Lower leg skin (tissue), 4 donors: ENCODE data around the gene PGR. TPM values are rescaled to one million over a fixed set of nuclear protein-coding genes. Genes with fewer than 3 reads are reported as not detected.
A peak's percentile ranks its signal among the peaks of the same experiment; 100 is the strongest.

Experiments
- DNase-seq, 2 donors: peaks; one replicate each; pipeline ENCODE4 v3.0.0-alpha.2; 2019; ENCODE audit warnings: low spot score in 2 of 2
- H3K4me3 ChIP-seq: fragments of 200-600 bp; sonication (generic); 2 replicates; pipeline ENCODE4 v1.5.1; 2017; ENCODE audit warnings: mild to moderate bottlenecking, low read depth; ENCODE audit not compliant: poor library complexity, severe bottlenecking
- POLR2A ChIP-seq, 2 donors: fragments of 450-650 bp; IDR thresholded peaks; one replicate each; pipeline ENCODE4 v1.6.1; 2016 to 2017; ENCODE audit warnings: antibody characterized with exemption in 2 of 2, mild to moderate bottlenecking in 1 of 2, moderate library complexity in 1 of 2
- WGBS, 2 donors: methylation state at CpG; one replicate each; pipeline ENCODE4 v1.1.5; 2018; 5-methylcytosine and 5-hydroxymethylcytosine counted together
- intact Hi-C: fragments of 100-400 bp; cut with DNase I; formaldehyde crosslinking; loops from one replicate; pipeline ENCODE4 v1.15.0; 2023; ENCODE audit warnings: low total_unique reads
- total RNA-seq, 4 donors: library from RNA; depleted of rRNA; stranded (reverse); fragments of >200 nt; gene quantifications; one replicate each; pipeline ENCODE4 v1.1.0, GENCODE V29; 2016
- TF ChIP-seq, protein P1 (sequence below), 3 donors: fragments of 450-650 bp; IDR thresholded peaks; one replicate each; pipeline ENCODE4 v1.5.1; 2016; ENCODE audit warnings: antibody characterized with exemption in 3 of 3, mild to moderate bottlenecking in 3 of 3, moderate library complexity in 2 of 3

The PGR gene
- under 1 TPM; 0.49 to 0.97 (median 0.64) TPM for total RNA-seq

GRCh38 chr11:101129203-101129943 is at the start of gene PGR:
TSS of gene PGR (minus strand) at chr11:101129813. CDS start at chr11:101129070, 743 bp downstream.
- peak; percentile 23 to 85 for DNase-seq
- intact Hi-C loops = no loop called here
- peak within 1 kb of the TSS; percentile 34 for H3K4me3 ChIP-seq
- WGBS, 2 donors = 1 to 3% methylated on average over 37 to 38 of the region's 38 CpGs
- TF ChIP-seq, protein P1, sequence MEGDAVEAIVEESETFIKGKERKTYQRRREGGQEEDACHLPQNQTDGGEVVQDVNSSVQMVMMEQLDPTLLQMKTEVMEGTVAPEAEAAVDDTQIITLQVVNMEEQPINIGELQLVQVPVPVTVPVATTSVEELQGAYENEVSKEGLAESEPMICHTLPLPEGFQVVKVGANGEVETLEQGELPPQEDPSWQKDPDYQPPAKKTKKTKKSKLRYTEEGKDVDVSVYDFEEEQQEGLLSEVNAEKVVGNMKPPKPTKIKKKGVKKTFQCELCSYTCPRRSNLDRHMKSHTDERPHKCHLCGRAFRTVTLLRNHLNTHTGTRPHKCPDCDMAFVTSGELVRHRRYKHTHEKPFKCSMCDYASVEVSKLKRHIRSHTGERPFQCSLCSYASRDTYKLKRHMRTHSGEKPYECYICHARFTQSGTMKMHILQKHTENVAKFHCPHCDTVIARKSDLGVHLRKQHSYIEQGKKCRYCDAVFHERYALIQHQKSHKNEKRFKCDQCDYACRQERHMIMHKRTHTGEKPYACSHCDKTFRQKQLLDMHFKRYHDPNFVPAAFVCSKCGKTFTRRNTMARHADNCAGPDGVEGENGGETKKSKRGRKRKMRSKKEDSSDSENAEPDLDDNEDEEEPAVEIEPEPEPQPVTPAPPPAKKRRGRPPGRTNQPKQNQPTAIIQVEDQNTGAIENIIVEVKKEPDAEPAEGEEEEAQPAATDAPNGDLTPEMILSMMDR (IDR thresholded peaks at IDR 0.05) = no peak
- no peak for TF ChIP-seq POLR2A (IDR thresholded peaks at IDR 0.05)

GRCh38 chr11:101176381-101176780 is 46.8 kb upstream of the PGR start:
- intact Hi-C loops = no loop called here

GRCh38 chr11:101169944-101170343 is 40.3 kb upstream of the PGR start:
- TF ChIP-seq POLR2A (IDR thresholded peaks at IDR 0.05) = no peak
- TF ChIP-seq, protein P1 (IDR thresholded peaks at IDR 0.05) = no peak
- 74 to 80% methylated on average over 2 of the region's 2 CpGs for WGBS, 2 donors
- DNase-seq = no peak
- no peak overlapping the region for H3K4me3 ChIP-seq
- intact Hi-C loops = no loop called here

More at GRCh38 chr11:101176381-101176780, 46.8 kb upstream of the PGR start:
- WGBS, 2 donors = 87 to 96% methylated on average over 3 of the region's 3 CpGs
- H3K4me3 ChIP-seq = no peak overlapping the region
- no peak for DNase-seq
- TF ChIP-seq, protein P1 (IDR thresholded peaks at IDR 0.05) = no peak
- TF ChIP-seq POLR2A (IDR thresholded peaks at IDR 0.05) = no peak

- DNase-seq = no peak
- WGBS, 2 donors = 73 to 83% methylated on average over 1 of the region's 1 CpG
- intact Hi-C loops = no loop called here
- TF ChIP-seq POLR2A (IDR thresholded peaks at IDR 0.05) = no peak
- TF ChIP-seq, protein P1 (IDR thresholded peaks at IDR 0.05) = no peak
- no peak overlapping the region for H3K4me3 ChIP-seq
Observed at GRCh38 chr11:101166038-101166437, 36.4 kb upstream of the PGR start.

DNA sequence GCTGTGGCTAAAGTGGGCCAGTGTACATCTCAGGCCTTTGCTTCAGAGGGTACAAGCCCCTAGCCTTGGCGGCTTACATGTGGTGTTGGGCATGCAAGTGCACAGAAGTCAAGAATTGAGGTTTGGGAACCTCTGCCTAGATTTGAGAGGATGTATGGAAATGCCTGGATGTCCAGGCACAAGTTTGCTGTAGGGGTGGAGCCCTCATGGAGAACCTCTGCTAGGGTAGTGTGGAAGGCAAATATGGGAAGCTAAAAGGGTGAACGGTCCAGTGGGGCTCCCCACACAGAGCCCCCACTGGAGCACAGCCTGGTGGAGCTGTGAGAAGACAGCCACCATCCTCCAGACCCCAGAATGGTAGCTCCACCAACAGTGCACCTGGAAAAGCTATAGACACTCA is 28.5 kb upstream of the PGR start:
- no peak overlapping the region for H3K4me3 ChIP-seq
- TF ChIP-seq, protein P1 (IDR thresholded peaks at IDR 0.05) = no peak
- no peak for TF ChIP-seq POLR2A (IDR thresholded peaks at IDR 0.05)
- 65 to 71% methylated on average over 2 of the region's 2 CpGs for WGBS, 2 donors
- DNase-seq = no peak
- intact Hi-C loops = no loop called here
